ENCODE data around the gene METTL17.

The METTL17 gene

GRCh38 chr14:20970647-20970982 lies 19.2 kb upstream of the METTL17 start:
- ChIA-PET POLR2A (interaction anchor here (0.7 to 3.3 kb wide), 24 partner anchors 8 to 292 kb away, joined by 3 to 30 read pairs (median 4); partner anchors contain the start of genes RNASE2 and SLC39A2), CTCF (interaction anchor here (0.6 to 3.8 kb wide), 44 partner anchors 10 to 1959 kb away, joined by 3 to 49 read pairs (median 3); partner anchors contain the start of genes RNASE3, RNASE4 and SLC39A2)
- DNase-seq (ENCODE audit: extremely low spot score) = no peak
- no peak for TF ChIP-seq TARDBP (IDR thresholded peaks at IDR 0.05)
- TF ChIP-seq L3MBTL2 (conservative IDR thresholded peaks at IDR 0.05) = no peak
- TF ChIP-seq CTBP1 (IDR thresholded peaks at IDR 0.05; ENCODE audit: borderline replicate concordance) = no peak
- no peak for TF ChIP-seq ARNT (IDR thresholded peaks at IDR 0.05)
- TF ChIP-seq LEF1 (IDR thresholded peaks at IDR 0.05; ENCODE audit: borderline replicate concordance) = no peak
- no peak for TF ChIP-seq BHLHE40 (IDR thresholded peaks at IDR 0.05; ENCODE audit: borderline replicate concordance)
- no peak for TF ChIP-seq FOXK2 (IDR thresholded peaks at IDR 0.05)
- no peak for TF ChIP-seq ELF4 (IDR thresholded peaks at IDR 0.05)
- TF ChIP-seq PKNOX1 (IDR thresholded peaks at IDR 0.05) = no peak
- no peak for TF ChIP-seq NFRKB (IDR thresholded peaks at IDR 0.05)

- CTCF ChIA-PET = interaction anchor here (0.6 to 3.8 kb wide), 48 partner anchors 10 to 1959 kb away, joined by 3 to 49 read pairs (median 3); partner anchors contain the start of genes RNASE3, RNASE4 and SLC39A2
- TF ChIP-seq L3MBTL2 (conservative IDR thresholded peaks at IDR 0.05) (peak; percentile 62; the same call in 1 of the 2 replicates), SP1 (IDR thresholded peaks at IDR 0.05) (no peak)
- DNase-seq (ENCODE audit: extremely low spot score) = peak; percentile 85
- POLR2A ChIA-PET = interaction anchor here (0.6 to 3.3 kb wide), 29 partner anchors 9 to 295 kb away, joined by 3 to 30 read pairs (median 4); partner anchors contain the start of genes RNASE2 and SLC39A2
These were observed 18.6 kb upstream of the METTL17 start for GRCh38 chr14:20970983-20971704.

GRCh38 chr14:20971705-20972021 lies 18.1 kb upstream of the METTL17 start:
- DNase-seq (ENCODE audit: extremely low spot score) = no peak
- POLR2A ChIA-PET = interaction anchor here (0.6 to 3.3 kb wide), 22 partner anchors 10 to 296 kb away, joined by 3 to 30 read pairs (median 4); partner anchors contain the start of genes RNASE2 and SLC39A2
- TF ChIP-seq FOXM1 (IDR thresholded peaks at IDR 0.05; ENCODE audit: borderline replicate concordance) (no peak), BHLHE40 (IDR thresholded peaks at IDR 0.05; ENCODE audit: borderline replicate concordance) (no peak), ELF4 (IDR thresholded peaks at IDR 0.05) (no peak), FOXA1 (IDR thresholded peaks at IDR 0.05) (no peak), L3MBTL2 (conservative IDR thresholded peaks at IDR 0.05) (no peak), TARDBP (IDR thresholded peaks at IDR 0.05) (no peak), NFRKB (IDR thresholded peaks at IDR 0.05) (no peak), HDGF (IDR thresholded peaks at IDR 0.05; ENCODE audit: borderline replicate concordance) (no peak)
- CTCF ChIA-PET = interaction anchor here (0.6 to 3.8 kb wide), 21 partner anchors 11 to 408 kb away, joined by 3 to 49 read pairs (median 6); no protein-coding TSS in a partner anchor

GRCh38 chr14:20973501-20973900 lies 16.3 kb upstream of the METTL17 start:
- POLR2A ChIA-PET = interaction anchor here (1.4 kb wide), 1 partner anchor 15 kb away, joined by 5 read pairs; no protein-coding TSS in a partner anchor
- DNase-seq (ENCODE audit: extremely low spot score) = no peak
- TF ChIP-seq TARDBP (IDR thresholded peaks at IDR 0.05) = no peak
- TF ChIP-seq ARNT (IDR thresholded peaks at IDR 0.05) = no peak
- TF ChIP-seq L3MBTL2 (conservative IDR thresholded peaks at IDR 0.05) = no peak
- TF ChIP-seq SP1 (IDR thresholded peaks at IDR 0.05) = no peak
- no peak for TF ChIP-seq FOXM1 (IDR thresholded peaks at IDR 0.05; ENCODE audit: borderline replicate concordance)
- TF ChIP-seq ZNF384 (IDR thresholded peaks at IDR 0.05) = no peak
- TF ChIP-seq CTBP1 (IDR thresholded peaks at IDR 0.05; ENCODE audit: borderline replicate concordance) = no peak
- no peak for TF ChIP-seq BHLHE40 (IDR thresholded peaks at IDR 0.05; ENCODE audit: borderline replicate concordance)
- no peak for TF ChIP-seq SUZ12 (IDR thresholded peaks at IDR 0.05)
- no peak for TF ChIP-seq FOXA1 (IDR thresholded peaks at IDR 0.05)
- no peak for TF ChIP-seq ELF4 (IDR thresholded peaks at IDR 0.05)
- no peak for TF ChIP-seq NFRKB (IDR thresholded peaks at IDR 0.05)
- no peak for TF ChIP-seq HDGF (IDR thresholded peaks at IDR 0.05; ENCODE audit: borderline replicate concordance)
- CTCF ChIA-PET = interaction anchor here (1.0 to 3.8 kb wide), 2 partner anchors 95 to 114 kb away, joined by 3 to 43 read pairs; no protein-coding TSS in a partner anchor

GRCh38 chr14:20976291-20976690 lies 13.5 kb upstream of the METTL17 start:
- TF ChIP-seq FOXK2 (IDR thresholded peaks at IDR 0.05) (no peak), SP1 (IDR thresholded peaks at IDR 0.05) (no peak), SUZ12 (IDR thresholded peaks at IDR 0.05) (no peak), TARDBP (IDR thresholded peaks at IDR 0.05) (no peak), ARNT (IDR thresholded peaks at IDR 0.05) (no peak), L3MBTL2 (conservative IDR thresholded peaks at IDR 0.05) (no peak), LEF1 (IDR thresholded peaks at IDR 0.05; ENCODE audit: borderline replicate concordance) (no peak), PKNOX1 (IDR thresholded peaks at IDR 0.05) (no peak), FOXA1 (IDR thresholded peaks at IDR 0.05) (no peak), HDGF (IDR thresholded peaks at IDR 0.05; ENCODE audit: borderline replicate concordance) (no peak), BHLHE40 (IDR thresholded peaks at IDR 0.05; ENCODE audit: borderline replicate concordance) (no peak), ZNF384 (IDR thresholded peaks at IDR 0.05) (no peak), CTBP1 (IDR thresholded peaks at IDR 0.05; ENCODE audit: borderline replicate concordance) (no peak), ELF4 (IDR thresholded peaks at IDR 0.05) (no peak)
- CTCF ChIA-PET = no interaction called here
- POLR2A ChIA-PET = no interaction called here
- DNase-seq (ENCODE audit: extremely low spot score) = no peak

GRCh38 chr14:20978687-20979086 lies 11.1 kb upstream of the METTL17 start:
- DNase-seq (ENCODE audit: extremely low spot score) = no peak
- TF ChIP-seq PKNOX1 (IDR thresholded peaks at IDR 0.05) (no peak), SUZ12 (IDR thresholded peaks at IDR 0.05) (no peak), CTBP1 (IDR thresholded peaks at IDR 0.05; ENCODE audit: borderline replicate concordance) (no peak), ELF4 (IDR thresholded peaks at IDR 0.05) (no peak), HDGF (IDR thresholded peaks at IDR 0.05; ENCODE audit: borderline replicate concordance) (no peak), ARNT (IDR thresholded peaks at IDR 0.05) (no peak), SP1 (IDR thresholded peaks at IDR 0.05) (no peak), FOXM1 (IDR thresholded peaks at IDR 0.05; ENCODE audit: borderline replicate concordance) (no peak), FOXA1 (IDR thresholded peaks at IDR 0.05) (no peak), BHLHE40 (IDR thresholded peaks at IDR 0.05; ENCODE audit: borderline replicate concordance) (no peak), L3MBTL2 (conservative IDR thresholded peaks at IDR 0.05) (no peak), FOXK2 (IDR thresholded peaks at IDR 0.05) (no peak)
- ChIA-PET CTCF (no interaction called here), POLR2A (no interaction called here)
